Epithelial cell of esophagus (primary cell): Measurements from ENCODE around the gene DHX38.

Experiments used
- DNase-seq: peaks from one replicate; pipeline ENCODE4 v3.0.0; 2010; ENCODE audit warnings: low read depth
- H3K4me3 ChIP-seq: 2 replicates; pipeline ENCODE4 v1.5.1; 2011; ENCODE audit warnings: mild to moderate bottlenecking, low read length, control low read depth
- CTCF ChIP-seq: IDR thresholded peaks from 2 replicates; pipeline ENCODE4 v1.5.1; 2011; ENCODE audit warnings: low read depth, mild to moderate bottlenecking, low read length, control low read depth, inconsistent platforms; ENCODE audit not compliant: insufficient read depth; ENCODE audit errors: missing control alignments

DHX38 gene

GRCh38 chr16:72128701-72129100, 35.1 kb downstream of the DHX38 start:
- DNase-seq: no peak
- H3K4me3 ChIP-seq: no peak overlapping the region
- TF ChIP-seq CTCF: no peak

- no peak overlapping the region for H3K4me3 ChIP-seq
- no peak for DNase-seq
- no peak for TF ChIP-seq CTCF
These were observed 36.5 kb downstream of the DHX38 start for GRCh38 chr16:72129976-72130656.

GRCh38 chr16:72131036-72131435, 37.4 kb downstream of the DHX38 start:
- peak; percentile 25 for DNase-seq
- H3K4me3 ChIP-seq: no peak overlapping the region
- no peak for TF ChIP-seq CTCF

- H3K4me3 ChIP-seq: no peak overlapping the region
- DNase-seq: no peak
- no peak for TF ChIP-seq CTCF
These were observed 39.1 kb downstream of the DHX38 start for GRCh38 chr16:72132726-72133125.

GRCh38 chr16:72134507-72134906, 40.9 kb downstream of the DHX38 start:
- no peak overlapping the region for H3K4me3 ChIP-seq
- no peak for TF ChIP-seq CTCF
- DNase-seq: no peak

- no peak for DNase-seq
- H3K4me3 ChIP-seq: no peak overlapping the region
- TF ChIP-seq CTCF: no peak
These were observed 43.9 kb downstream of the DHX38 start for GRCh38 chr16:72137380-72138063.

- no peak for TF ChIP-seq CTCF
- no peak for DNase-seq
- no peak overlapping the region for H3K4me3 ChIP-seq
These were observed 44.5 kb downstream of the DHX38 start for GRCh38 chr16:72138064-72138572.
